ENCODE data around the gene SUSD3.

- TF ChIP-seq CTCF (IDR thresholded peaks at IDR 0.05) (peak in 5 of 7 experiments; percentile 40 to 69 (median 53)), POLR2A (IDR thresholded peaks at IDR 0.05) (no peak)
Measured at GRCh38 chr9:93119953-93120845, 61.7 kb downstream of the SUSD3 start.
